HCT116 (cell line): ENCODE results near the gene HOXB9. TPM values are rescaled to one million over a fixed set of nuclear protein-coding genes. Genes with fewer than 3 reads are reported as not detected.

ENCODE experiments used
- ATAC-seq: fragments of 200-7000 bp; cut with Tn5 transposase; 2 replicates; pipeline ENCODE4 v1.9.1; 2020; ENCODE audit warnings: mild to moderate bottlenecking, moderate library complexity
- BruUV-seq: library from RNA; stranded (reverse); fragments of 400-500 nt; replicated peaks from 2 replicates; lab custom pipeline; 2021; lab: Mats Ljungman, UMichigan
- CTCF ChIA-PET: fragments of 300-600 bp; sonication (Branson Sonifier 250); formaldehyde crosslinking; loops from one replicate; lab custom pipeline; 2021; ENCODE audit warnings: antibody characterized with exemption; lab: Charles Lee
- POLR2A ChIA-PET: fragments of 300-600, 350-600 bp; sonication (Branson Sonifier 250); formaldehyde crosslinking; loops from one replicate; lab custom pipeline; 2021; ENCODE audit warnings: antibody characterized with exemption; lab: Charles Lee
- RAD21 ChIA-PET, 2 experiments: fragments of 300-600 bp; sonication (Branson Sonifier 250); formaldehyde crosslinking; loops; one replicate each; lab custom pipeline; 2023; ENCODE audit warnings: low total read pairs in 2 of 2; ENCODE audit not compliant: uncharacterized antibody in 2 of 2, unreplicated experiment in 2 of 2, low non-redundant PET in 1 of 2; lab: Charles Lee
- DNase-seq: peaks from one replicate; pipeline ENCODE4 v3.0.0-alpha.2; 2010; ENCODE audit warnings: low read depth, low spot score
- H2AFZ ChIP-seq: fragments of 200-600 bp; shearing (Covaris generic), sonication (generic); 2 replicates; pipeline ENCODE4 v1.6.1; 2017; ENCODE audit warnings: low read depth, mixed run types, mixed read lengths, antibody characterized with exemption, low read length; ENCODE audit not compliant: poor library complexity, severe bottlenecking
- H3K27ac ChIP-seq: 2 replicates; pipeline ENCODE4 v1.5.1; 2012; ENCODE audit warnings: low read depth, low read length
- H3K27me3 ChIP-seq: fragments of 200-600 bp; sonication (generic); 2 replicates; pipeline ENCODE4 v1.6.1; 2016; ENCODE audit warnings: mixed run types, low read length, mixed read lengths; ENCODE audit not compliant: insufficient read depth
- H3K36me3 ChIP-seq, 2 experiments: fragments of 200-500 bp in 1 of 2; fragments of 200-600 bp in 1 of 2; sonication (Bioruptor generic) in 1 of 2; sonication (generic) in 1 of 2; 2 replicates each; pipeline versions ENCODE4 v1.5.1 to v1.6.1; 2014 to 2016; ENCODE audit warnings: low read length in 2 of 2, inconsistent platforms in 1 of 2, mixed read lengths in 1 of 2, mixed run types in 1 of 2; ENCODE audit not compliant: insufficient read depth in 2 of 2, control insufficient read depth in 1 of 2
- H3K4me1 ChIP-seq, 2 experiments: fragments of 200-600 bp in 1 of 2; sonication (generic) in 1 of 2; 2 replicates each; pipeline versions ENCODE4 v1.5.1 to v1.6.1; 2012 to 2017; ENCODE audit warnings: low read length in 2 of 2, inconsistent platforms in 1 of 2, mild to moderate bottlenecking in 1 of 2, mixed read lengths in 1 of 2, mixed run types in 1 of 2, moderate library complexity in 1 of 2; ENCODE audit not compliant: insufficient read depth in 2 of 2, control insufficient read depth in 1 of 2
- H3K4me2 ChIP-seq: fragments of 200-600 bp; sonication (generic); 2 replicates; pipeline ENCODE4 v1.6.1; 2017; ENCODE audit warnings: mixed run types, low read length, mixed read lengths
- H3K4me3 ChIP-seq, 2 experiments: fragments of 200-600 bp in 1 of 2; sonication (generic) in 1 of 2; replicated peaks in 1 of 2; 2 replicates each; pipeline ENCODE4 v1.5.1; 2011 to 2016; ENCODE audit warnings: low read length in 2 of 2, control low read depth in 1 of 2, low read depth in 1 of 2, mild to moderate bottlenecking in 1 of 2, mixed read lengths in 1 of 2, mixed run types in 1 of 2
- H3K79me2 ChIP-seq: fragments of 200-600 bp; sonication (generic); 2 replicates; pipeline ENCODE4 v1.6.1; 2017; ENCODE audit warnings: mild to moderate bottlenecking, mixed run types, low read length, moderate library complexity, mixed read lengths; ENCODE audit not compliant: insufficient read depth
- H3K9ac ChIP-seq: fragments of 200-600 bp; sonication (generic); 2 replicates; pipeline ENCODE4 v1.6.1; 2016; ENCODE audit warnings: low read length, mixed read lengths
- H3K9me2 ChIP-seq: fragments of 200-600 bp; sonication (generic), shearing (Covaris generic); 2 replicates; pipeline ENCODE4 v1.6.1; 2017; ENCODE audit warnings: mixed run types, mild to moderate bottlenecking, moderate library complexity; ENCODE audit not compliant: insufficient read depth
- H3K9me3 ChIP-seq, 2 experiments: fragments of 200-500 bp in 1 of 2; fragments of 200-600 bp in 1 of 2; sonication (Bioruptor generic) in 1 of 2; sonication (generic) in 1 of 2; 2 replicates each; pipeline ENCODE4 v1.6.1; 2014 to 2017; ENCODE audit warnings: low read length in 2 of 2, mixed read lengths in 2 of 2, inconsistent platforms in 1 of 2, low read depth in 1 of 2, mild to moderate bottlenecking in 1 of 2, mixed run types in 1 of 2, moderate library complexity in 1 of 2; ENCODE audit not compliant: control insufficient read depth in 1 of 2, insufficient read depth in 1 of 2
- H4K20me1 ChIP-seq: fragments of 200-600 bp; sonication (generic), shearing (Covaris generic); 2 replicates; pipeline ENCODE4 v1.6.1; 2017; ENCODE audit warnings: mixed run types, mild to moderate bottlenecking, moderate library complexity; ENCODE audit not compliant: insufficient read depth
- CTCF ChIP-seq, 3 experiments: fragments of 200-600 bp in 1 of 3; sonication (generic) in 1 of 3; IDR thresholded peaks in 2 of 3; conservative IDR thresholded peaks in 1 of 3; 2 replicates each; pipeline ENCODE4 v1.5.1; 2012 to 2017; ENCODE audit warnings: low read depth in 2 of 3, low read length in 2 of 3, antibody characterized with exemption in 1 of 3, borderline replicate concordance in 1 of 3, control low read depth in 1 of 3, mild to moderate bottlenecking in 1 of 3, mixed read lengths in 1 of 3, mixed run types in 1 of 3, moderate library complexity in 1 of 3; ENCODE audit not compliant: insufficient read depth in 1 of 3
- ELF1 ChIP-seq: IDR thresholded peaks from 2 replicates; pipeline ENCODE4 v1.6.1; 2012; ENCODE audit warnings: low read depth, borderline replicate concordance
- FOSL1 ChIP-seq: IDR thresholded peaks from 2 replicates; pipeline ENCODE4 v1.6.1; 2012; ENCODE audit warnings: low read depth
- RAD21 ChIP-seq: IDR thresholded peaks from 2 replicates; pipeline ENCODE4 v1.6.1; 2012; ENCODE audit warnings: low read depth, mild to moderate bottlenecking
- SP1 ChIP-seq: IDR thresholded peaks from 2 replicates; pipeline ENCODE4 v1.6.1; 2012; ENCODE audit warnings: low read depth
- YY1 ChIP-seq: IDR thresholded peaks from 2 replicates; pipeline ENCODE4 v1.6.1; 2011; ENCODE audit warnings: low read length, low read depth, moderate library complexity, mild to moderate bottlenecking; ENCODE audit not compliant: insufficient replicate concordance; ENCODE audit errors: extremely low read depth
- ZFX ChIP-seq: fragments of 450-650 bp; IDR thresholded peaks from 2 replicates; pipeline ENCODE4 v1.6.1; 2017
- ZNF274 ChIP-seq: fragments of 200-500 bp; sonication (Bioruptor generic); IDR thresholded peaks from 2 replicates; pipeline ENCODE4 v1.6.1; 2014; ENCODE audit warnings: mild to moderate bottlenecking, low read depth, low read length, inconsistent platforms
- intact Hi-C: fragments of 100-400 bp; cut with micrococcal nuclease; formaldehyde crosslinking; loops from 2 replicates; pipeline ENCODE4 v1.10.0; 2022
- total RNA-seq: library from RNA; stranded (reverse); gene quantifications from one replicate; pipeline ENCODE4 v1.2.1, GENCODE V29; 2021; ENCODE audit not compliant: unreplicated experiment

Gene HOXB9
- total RNA-seq, 1 experiment from 2014 or later = 40.1 TPM

GRCh38 chr17:48593126-48593829 lies 32.9 kb downstream of the HOXB9 start, which contains the start of gene HOXB5:
TSS of gene HOXB5 (minus strand) at chr17:48593779. CDS start at chr17:48593682, 97 bp downstream.
- intact Hi-C loops = no loop called here
- H2AFZ ChIP-seq = no peak within 1 kb of the TSS
- peaks cover 23 to 30% of the 10 kb centered on the region in 2 experiments; a peak in 3 of 4 replicates for H3K36me3 ChIP-seq
- no TSS peak for BruUV-seq
- ATAC-seq (peak; percentile 3; the same call in 1 of the 2 replicates), DNase-seq (no peak)
- H3K9ac ChIP-seq = no peak within 1 kb of the TSS
- H3K9me2 ChIP-seq = no peaks in the 10 kb centered on the region
- H3K79me2 ChIP-seq = peaks cover 65% of the 10 kb centered on the region
- ChIA-PET CTCF (interaction anchor here (1.0 to 2.2 kb wide), 4 partner anchors 20 to 330 kb away, joined by 5 to 9 read pairs (median 5); no protein-coding TSS in a partner anchor), POLR2A (no interaction called here), RAD21 (interaction anchor here (0.6 to 1.3 kb wide), 5 partner anchors 92 to 570 kb away, joined by 3 to 5 read pairs (median 3); no protein-coding TSS in a partner anchor)
- no peak for TF ChIP-seq ELF1
- no peak for TF ChIP-seq RAD21
- TF ChIP-seq CTCF (IDR thresholded peaks at IDR 0.05 in 2 of 3, conservative IDR thresholded peaks at IDR 0.05 in 1 of 3; ENCODE audit: borderline replicate concordance in 1 of 3, insufficient read depth in 1 of 3, low read depth in 2 of 3, low read length in 2 of 3) = no peak
- TF ChIP-seq FOSL1 = no peak
- TF ChIP-seq ZFX = no peak
- no peak for TF ChIP-seq SP1
- TF ChIP-seq ZNF274 = no peak
- TF ChIP-seq YY1 = no peak
- no peak within 1 kb of the TSS for H3K27ac ChIP-seq
- H3K9me3 ChIP-seq = no peaks in the 10 kb centered on the region
- no peak within 1 kb of the TSS for H3K4me3 ChIP-seq
- H3K4me1 ChIP-seq = peaks cover 0 to 14% of the 10 kb centered on the region in 2 experiments; a peak in 2 of 4 replicates
- H3K27me3 ChIP-seq = no peaks in the 10 kb centered on the region
- no peaks in the 10 kb centered on the region for H4K20me1 ChIP-seq
- no peak within 1 kb of the TSS for H3K4me2 ChIP-seq
